Cardiac fibroblast (primary cell): ENCODE results near the gene MEX3C.

Source experiments
- DNase-seq, 2 donors: peaks; one replicate each; pipeline versions ENCODE4 v3.0.0 to v3.0.0-alpha.2; 2010; ENCODE audit warnings: low read depth in 2 of 2
- H3K4me3 ChIP-seq, 2 donors: replicated peaks in 1 of 2; 1 replicate in 1 of 2; 2 replicates in 1 of 2; pipeline ENCODE4 v1.5.1; 2011; ENCODE audit warnings: low read depth in 2 of 2, low read length in 2 of 2, mild to moderate bottlenecking in 2 of 2, moderate library complexity in 1 of 2
- TF ChIP-seq, protein P1 (sequence below): IDR thresholded peaks from one replicate; pipeline ENCODE4 v1.5.1; 2011; ENCODE audit warnings: low read depth, mild to moderate bottlenecking, low read length, inconsistent platforms

The MEX3C gene

DNA sequence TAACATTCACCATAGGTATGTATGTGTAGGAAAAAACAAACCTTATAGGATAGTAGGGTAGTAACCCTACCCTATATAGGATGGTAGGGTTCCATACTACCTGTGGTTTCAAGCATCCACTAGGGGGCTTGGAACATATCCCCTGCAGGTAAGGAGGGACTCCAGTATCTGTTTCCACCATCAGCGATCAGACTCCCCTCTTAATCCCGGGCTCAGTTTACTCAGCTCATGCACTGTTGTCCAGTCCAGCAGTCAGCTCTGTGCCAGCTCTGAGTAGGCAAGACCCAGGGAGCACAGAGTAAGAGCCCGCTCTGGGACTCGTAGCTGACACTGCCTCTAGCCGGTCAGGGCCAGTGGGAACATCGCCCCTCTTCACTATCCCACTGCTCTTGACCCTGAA is 61.7 kb downstream of the MEX3C start:
- no peak overlapping the region for H3K4me3 ChIP-seq
- no peak for DNase-seq
- TF ChIP-seq, protein P1, sequence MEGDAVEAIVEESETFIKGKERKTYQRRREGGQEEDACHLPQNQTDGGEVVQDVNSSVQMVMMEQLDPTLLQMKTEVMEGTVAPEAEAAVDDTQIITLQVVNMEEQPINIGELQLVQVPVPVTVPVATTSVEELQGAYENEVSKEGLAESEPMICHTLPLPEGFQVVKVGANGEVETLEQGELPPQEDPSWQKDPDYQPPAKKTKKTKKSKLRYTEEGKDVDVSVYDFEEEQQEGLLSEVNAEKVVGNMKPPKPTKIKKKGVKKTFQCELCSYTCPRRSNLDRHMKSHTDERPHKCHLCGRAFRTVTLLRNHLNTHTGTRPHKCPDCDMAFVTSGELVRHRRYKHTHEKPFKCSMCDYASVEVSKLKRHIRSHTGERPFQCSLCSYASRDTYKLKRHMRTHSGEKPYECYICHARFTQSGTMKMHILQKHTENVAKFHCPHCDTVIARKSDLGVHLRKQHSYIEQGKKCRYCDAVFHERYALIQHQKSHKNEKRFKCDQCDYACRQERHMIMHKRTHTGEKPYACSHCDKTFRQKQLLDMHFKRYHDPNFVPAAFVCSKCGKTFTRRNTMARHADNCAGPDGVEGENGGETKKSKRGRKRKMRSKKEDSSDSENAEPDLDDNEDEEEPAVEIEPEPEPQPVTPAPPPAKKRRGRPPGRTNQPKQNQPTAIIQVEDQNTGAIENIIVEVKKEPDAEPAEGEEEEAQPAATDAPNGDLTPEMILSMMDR, result no peak

DNA sequence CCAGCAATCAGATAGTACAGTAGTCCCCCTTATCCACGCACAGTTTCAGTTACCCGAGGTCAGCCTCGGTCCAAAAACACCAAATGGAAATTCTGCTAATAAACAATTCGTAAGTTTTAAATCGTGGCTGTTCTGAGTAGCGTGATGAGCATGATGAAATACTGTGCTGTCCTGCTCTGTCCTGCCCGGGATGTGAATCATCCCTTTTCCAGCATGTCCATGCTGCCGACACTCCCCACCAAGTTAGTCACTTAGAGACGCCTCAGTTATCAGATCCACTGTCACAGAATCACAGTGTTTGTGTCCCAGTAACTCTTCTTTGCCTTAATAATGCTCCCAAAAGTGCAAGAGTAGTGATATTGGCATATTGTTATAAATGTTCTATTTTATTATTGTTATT is 62.1 kb downstream of the MEX3C start:
- peak overlapping the region in 1 of 2 donors; percentile 21 for H3K4me3 ChIP-seq
- peak; percentile 57 to 88 for DNase-seq
- TF ChIP-seq, protein P1, result no peak

DNA sequence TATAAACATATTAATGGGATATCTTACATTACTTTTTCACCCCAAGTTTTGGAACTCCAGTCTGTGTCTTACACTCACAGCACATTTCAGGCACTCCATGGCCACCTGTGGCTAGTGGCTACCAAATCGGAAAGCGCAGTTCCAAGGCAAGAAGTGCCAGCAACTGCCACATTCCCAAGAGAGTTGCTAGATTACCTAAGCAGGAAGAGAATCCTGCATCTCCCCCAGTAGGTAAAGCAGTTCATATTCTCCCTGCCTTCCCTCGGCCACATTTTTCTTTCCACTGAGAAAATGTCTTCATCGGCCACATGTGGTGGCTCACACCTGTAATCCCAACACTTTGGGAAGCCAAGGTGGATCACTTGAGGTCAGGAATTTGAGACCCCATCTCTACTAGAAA is 62.8 kb downstream of the MEX3C start:
- no peak for DNase-seq
- TF ChIP-seq, protein P1, result no peak
- H3K4me3 ChIP-seq, result peak overlapping the region in 1 of 2 donors; percentile 21

DNA sequence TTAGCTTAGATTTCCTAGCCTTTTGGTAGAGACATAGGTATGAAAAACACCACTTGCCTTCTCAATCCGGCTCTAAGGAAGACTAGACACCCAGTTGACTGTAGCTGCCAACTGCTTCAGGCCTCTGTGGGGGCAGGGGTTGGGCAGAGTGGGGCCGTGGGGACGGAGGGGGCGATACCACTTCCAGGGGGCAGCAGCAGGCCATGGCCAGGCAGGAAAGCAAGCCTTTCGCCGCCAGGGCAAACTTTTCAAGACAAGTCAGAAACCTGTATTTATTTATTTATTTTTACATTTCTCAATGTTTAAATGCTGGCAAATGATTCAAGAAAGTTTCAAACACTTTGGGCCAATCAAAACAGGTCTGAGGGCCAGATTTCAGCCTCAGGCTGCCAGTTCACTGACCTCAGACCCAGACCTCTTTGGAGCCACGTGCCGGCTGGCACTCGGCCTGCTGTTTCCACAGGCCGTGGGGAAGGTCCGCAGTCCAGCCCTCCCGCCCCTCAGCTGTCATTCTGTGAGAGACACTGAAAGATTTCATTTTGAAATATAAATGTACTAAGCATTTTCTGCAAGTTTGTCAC is 63.8 kb downstream of the MEX3C start:
- TF ChIP-seq, protein P1, result no peak
- peak; percentile 13 to 20 for DNase-seq
- no peak overlapping the region for H3K4me3 ChIP-seq

DNA sequence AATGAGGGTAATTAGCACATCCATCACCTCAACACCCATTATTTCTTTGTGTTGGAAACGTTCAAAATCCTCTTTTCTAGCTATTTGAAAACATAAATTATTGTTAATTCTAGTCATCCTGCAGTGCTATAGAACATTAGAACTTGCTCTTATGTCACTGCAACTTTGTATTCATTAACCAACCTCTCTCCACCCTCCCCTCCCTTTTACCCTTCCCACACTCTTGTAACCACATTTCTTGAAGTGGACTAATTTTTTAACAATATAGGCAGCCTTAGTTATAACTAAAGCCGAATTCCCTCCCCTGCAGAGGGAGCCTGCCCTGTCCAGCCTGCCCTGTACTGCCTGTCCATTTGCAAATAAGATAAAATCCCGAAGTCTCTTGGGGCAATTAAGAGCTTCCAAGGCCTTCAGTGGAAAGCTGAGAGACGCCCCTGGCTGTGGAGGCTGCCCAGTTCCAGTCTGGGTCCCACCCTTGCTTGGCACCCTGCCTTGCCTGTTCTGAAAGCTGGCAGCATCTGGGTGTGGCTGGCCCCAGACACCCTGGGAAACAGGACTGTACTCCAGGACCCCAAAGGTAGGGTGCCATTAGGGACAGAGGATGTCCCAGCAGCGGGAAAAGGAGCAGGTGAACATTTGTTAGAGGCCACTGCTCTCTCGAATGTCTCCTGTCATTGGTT is 65.1 kb downstream of the MEX3C start:
- H3K4me3 ChIP-seq, result no peak overlapping the region
- DNase-seq, result no peak
- TF ChIP-seq, protein P1, result no peak

DNA sequence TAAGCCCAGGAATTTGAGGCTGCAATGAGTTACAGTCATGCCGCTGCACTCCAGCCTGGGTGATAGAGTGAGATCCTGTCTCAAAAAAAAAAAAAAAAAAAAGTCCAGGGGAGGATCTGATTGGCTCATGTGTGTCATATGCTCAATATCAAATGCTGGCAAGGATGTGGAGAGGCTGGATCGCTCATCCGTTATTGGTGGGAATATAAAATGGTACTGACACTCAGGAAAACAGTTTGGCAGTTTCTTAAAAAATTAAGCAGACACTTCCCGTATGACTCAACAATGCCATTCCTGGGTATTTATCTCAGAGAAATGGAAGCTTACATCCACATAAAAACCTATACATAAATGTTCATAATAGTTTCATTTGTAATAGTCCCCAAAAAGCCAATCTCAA is 68.9 kb downstream of the MEX3C start:
- TF ChIP-seq, protein P1, result no peak
- peak in 1 of 2 donors; percentile 31 for DNase-seq
- no peak overlapping the region for H3K4me3 ChIP-seq
